ENCODE measurements around the gene CCDC177. TPM values are rescaled to one million over a fixed set of nuclear protein-coding genes. Genes with fewer than 3 reads are reported as not detected.

Gene CCDC177
- total RNA-seq, 5 donors from 2014 or later (not counting 1 experiment from before 2014, with no cell fraction given), result not detected

DNA sequence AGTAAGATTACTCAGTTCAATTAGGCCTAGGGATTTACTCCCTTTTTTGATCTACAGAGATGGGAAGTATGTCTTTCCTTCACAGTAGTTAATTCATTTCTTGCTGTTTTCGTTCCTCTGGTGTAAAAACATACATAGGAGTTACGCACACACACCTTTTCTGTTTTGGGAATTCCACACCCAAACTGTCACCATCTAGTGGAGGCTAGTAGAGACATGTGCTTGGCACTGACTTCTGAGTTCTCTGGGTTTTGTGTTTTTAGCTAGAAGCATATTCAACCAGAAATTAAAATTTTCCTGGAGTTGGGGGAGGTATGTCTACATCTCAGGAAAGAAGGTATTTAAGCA lies 38.1 kb upstream of the CCDC177 start:
- H3K36me3 Mint-ChIP-seq, result no peaks in the 10 kb centered on the region
- peak overlapping the region; percentile 97 to 100 for H3K27ac Mint-ChIP-seq
- DNase-seq (peak in 1 of 35 experiments; percentile 50), ATAC-seq (replicated peaks in 1 of 4) (no peak)
- POLR2A ChIA-PET, result interaction anchor here (0.6 to 2.5 kb wide), 3 partner anchors 17 to 1117 kb away, joined by 3 to 15 read pairs (median 3); partner anchors contain the start of gene SRSF5 (in 1 of the 2)
- Histone ChIP-seq H3K4me3 (ENCODE audit: control insufficient read depth in 1 of 2, extremely low read depth in 1 of 2, low read length in 1 of 2) (peak overlapping the region; percentile 70 to 78), H3K36me3 (ENCODE audit: control insufficient read depth in 2 of 2, extremely low read depth in 1 of 2, insufficient read depth in 1 of 2, low read length in 1 of 2) (no peaks in the 10 kb centered on the region), H3K4me1 (ENCODE audit: control insufficient read depth in 1 of 2, extremely low read depth in 1 of 2, insufficient read depth in 2 of 2, low read length in 2 of 2) (peaks cover 57 to 58% of the 10 kb centered on the region in 2 experiments), H3K27me3 (replicated peaks in 1 of 2; ENCODE audit: control insufficient read depth in 2 of 2, extremely low read depth in 1 of 2, insufficient read depth in 2 of 2, low read length in 1 of 2) (no peaks in the 10 kb centered on the region), H3K27ac (ENCODE audit: low read length) (peak overlapping the region; percentile 86), H3K9me3 (no peaks in the 10 kb centered on the region)
- H3K27me3 Mint-ChIP-seq, result no peaks in the 10 kb centered on the region
- no CpG with 5 or more reads among the region's 2 CpGs for WGBS (ENCODE audit: insufficient coverage)
- H3K4me1 Mint-ChIP-seq, result peaks cover 73 to 76% (median 74%) of the 10 kb centered on the region in 3 donors
- no peaks in the 10 kb centered on the region for H3K9me3 Mint-ChIP-seq
- CTCF ChIA-PET, result interaction anchor here (0.6 to 1.1 kb wide), 3 partner anchors 9 to 23 kb away, joined by 3 read pairs; no protein-coding TSS in a partner anchor
- peak overlapping the region; percentile 94 to 97 (median 97) for H3K4me3 Mint-ChIP-seq

DNA sequence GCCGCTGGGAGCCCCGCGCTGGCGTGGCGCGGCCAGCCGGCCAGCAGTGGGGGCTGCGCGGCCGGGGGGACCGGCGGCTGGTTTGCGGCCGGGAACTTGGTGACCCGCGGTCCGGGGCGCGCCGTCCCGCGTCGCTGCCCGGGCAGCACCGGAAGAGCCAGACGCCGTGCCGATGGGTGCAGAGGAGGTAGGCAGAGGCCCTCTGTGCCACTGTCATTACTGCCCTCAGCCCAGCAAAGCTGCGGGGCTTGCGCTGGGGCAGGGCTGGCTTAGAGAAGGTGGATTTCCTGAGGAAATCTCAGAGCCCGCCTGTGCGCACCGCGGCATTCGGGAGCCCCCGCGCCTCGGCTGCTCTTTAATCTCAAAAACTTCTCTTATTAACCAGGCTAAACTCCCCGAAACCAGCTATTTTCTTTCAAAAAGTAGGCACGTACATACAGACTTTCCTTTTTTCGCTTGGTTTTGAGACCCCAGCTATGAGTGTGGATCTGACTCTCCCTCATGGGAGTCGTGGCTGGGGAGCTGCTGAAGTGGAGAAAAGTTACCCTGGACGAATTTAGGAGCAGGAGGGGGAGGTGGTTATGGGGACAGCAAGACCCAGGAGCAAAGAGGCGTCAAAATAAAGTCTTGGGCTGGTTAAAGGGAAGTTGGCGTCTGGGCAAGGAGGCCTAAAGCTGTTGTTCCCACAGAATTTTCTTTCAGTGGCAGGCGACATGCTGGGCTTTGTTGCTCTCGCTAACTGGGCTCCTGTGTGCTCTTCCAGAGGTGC lies 37.5 kb upstream of the CCDC177 start:
- Mint-ChIP-seq H3K36me3 (no peaks in the 10 kb centered on the region), H3K4me3 (peak overlapping the region; percentile 94 to 97 (median 97)), H3K9me3 (no peaks in the 10 kb centered on the region), H3K27ac (peak overlapping the region; percentile 97 to 100), H3K4me1 (peaks cover 67 to 71% (median 69%) of the 10 kb centered on the region in 3 donors), H3K27me3 (no peaks in the 10 kb centered on the region)
- under 1% methylated on average over 38 of the region's 47 CpGs for WGBS (ENCODE audit: insufficient coverage)
- ChIA-PET POLR2A (interaction anchor here (0.5 to 2.5 kb wide), 9 partner anchors 18 to 1429 kb away, joined by 3 to 15 read pairs (median 4); partner anchors contain the start of gene SRSF5 (in 1 of the 2)), CTCF (interaction anchor here (0.6 to 1.1 kb wide), 4 partner anchors 8 to 23 kb away, joined by 3 read pairs; no protein-coding TSS in a partner anchor)
- Histone ChIP-seq H3K4me1 (ENCODE audit: control insufficient read depth in 1 of 2, extremely low read depth in 1 of 2, insufficient read depth in 2 of 2, low read length in 2 of 2) (peaks cover 53 to 54% of the 10 kb centered on the region in 2 experiments), H3K4me3 (ENCODE audit: control insufficient read depth in 1 of 2, extremely low read depth in 1 of 2, low read length in 1 of 2) (peak overlapping the region; percentile 70 to 78), H3K27me3 (replicated peaks in 1 of 2; ENCODE audit: control insufficient read depth in 2 of 2, extremely low read depth in 1 of 2, insufficient read depth in 2 of 2, low read length in 1 of 2) (no peaks in the 10 kb centered on the region), H3K9me3 (no peaks in the 10 kb centered on the region), H3K27ac (ENCODE audit: low read length) (peak overlapping the region; percentile 86), H3K36me3 (ENCODE audit: control insufficient read depth in 2 of 2, extremely low read depth in 1 of 2, insufficient read depth in 1 of 2, low read length in 1 of 2) (no peaks in the 10 kb centered on the region)
- ATAC-seq (replicated peaks in 1 of 4) (peak; percentile 39 to 59 (median 54)), DNase-seq (peak in 25 of 35 experiments; percentile 16 to 68 (median 30))

DNA sequence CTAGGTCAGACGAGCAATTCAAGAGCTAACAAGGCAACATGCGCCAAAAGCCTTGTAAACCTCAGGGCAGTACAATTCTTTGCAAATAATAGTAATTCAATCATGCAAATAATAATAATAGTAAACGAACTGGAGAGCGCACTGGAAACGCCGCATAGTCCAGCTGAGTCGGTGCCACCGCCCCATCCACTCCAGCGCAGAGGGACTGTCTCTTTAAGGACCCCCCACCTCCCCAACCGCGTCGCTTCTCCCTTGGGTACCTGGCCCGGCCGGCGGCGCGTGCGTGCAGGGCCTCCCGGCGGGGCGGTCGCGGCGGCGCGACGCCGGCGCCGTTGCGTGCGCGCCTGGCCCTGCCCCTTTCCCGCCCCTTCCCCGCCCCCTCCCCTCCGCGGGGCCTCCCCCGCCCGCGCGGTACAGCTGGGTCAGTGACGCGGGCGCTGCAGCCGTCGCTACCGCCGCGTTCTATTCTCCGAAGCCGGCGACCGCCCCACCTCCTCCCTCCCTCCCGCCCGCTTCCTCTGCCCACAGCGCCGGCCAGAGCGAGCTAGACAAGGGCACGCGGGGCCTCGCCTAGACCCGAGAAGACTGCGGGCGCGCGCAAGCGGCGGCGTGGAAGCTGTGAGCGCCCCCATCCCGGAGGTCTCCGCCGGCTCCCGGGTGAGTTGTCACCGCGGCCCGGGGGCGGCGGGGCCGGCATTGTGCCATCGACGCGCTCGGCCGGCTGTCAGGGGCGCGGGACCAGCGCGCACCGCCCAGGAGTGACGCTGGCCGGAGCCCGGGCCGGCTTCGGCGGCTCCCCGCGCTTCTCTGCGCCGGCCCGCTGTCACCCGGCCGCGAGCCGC lies 36.7 kb upstream of the CCDC177 start, which contains the start of gene SUSD6:
Gene SUSD6 (plus strand): TSS at position 425 of the 842 bp plus-strand sequence. CDS start 46,997 bp downstream, outside the sequence.
- H3K4me1 ChIP-seq (ENCODE audit: control insufficient read depth in 1 of 2, extremely low read depth in 1 of 2, insufficient read depth in 2 of 2, low read length in 2 of 2), result peaks cover 45 to 54% of the 10 kb centered on the region in 2 experiments
- Mint-ChIP-seq H3K27me3 (no peaks in the 10 kb centered on the region), H3K36me3 (no peaks in the 10 kb centered on the region), H3K4me1 (peaks cover 59 to 63% (median 61%) of the 10 kb centered on the region in 3 donors), H3K9me3 (no peaks in the 10 kb centered on the region), H3K4me3 (peak within 1 kb of the TSS; percentile 94 to 97 (median 97)), H3K27ac (peak within 1 kb of the TSS; percentile 97 to 100)
- ChIA-PET CTCF (interaction anchor here (0.6 to 0.9 kb wide), 5 partner anchors 7 to 79 kb away, joined by 3 to 8 read pairs (median 3); no protein-coding TSS in a partner anchor), POLR2A (interaction anchor here (0.5 to 2.5 kb wide), 10 partner anchors 13 to 1429 kb away, joined by 3 to 15 read pairs (median 4); partner anchors contain the start of gene SRSF5 (in 1 of the 2))
- WGBS (ENCODE audit: insufficient coverage), result 0% methylated on average over 74 of the region's 105 CpGs
- no peaks in the 10 kb centered on the region for H3K36me3 ChIP-seq (ENCODE audit: control insufficient read depth in 2 of 2, extremely low read depth in 1 of 2, insufficient read depth in 1 of 2, low read length in 1 of 2)
- H3K4me3 ChIP-seq (ENCODE audit: control insufficient read depth in 1 of 2, extremely low read depth in 1 of 2, low read length in 1 of 2), result peak within 1 kb of the TSS; percentile 70 to 78
- H3K27ac ChIP-seq (ENCODE audit: low read length), result peak within 1 kb of the TSS; percentile 86
- DNase-seq, result peak; percentile 78 to 93 (median 85)
- ATAC-seq (replicated peaks in 1 of 4), result peak; percentile 79 to 82 (median 80)
- H3K27me3 ChIP-seq (replicated peaks in 1 of 2; ENCODE audit: control insufficient read depth in 2 of 2, extremely low read depth in 1 of 2, insufficient read depth in 2 of 2, low read length in 1 of 2), result no peaks in the 10 kb centered on the region
- no peaks in the 10 kb centered on the region for H3K9me3 ChIP-seq

DNA sequence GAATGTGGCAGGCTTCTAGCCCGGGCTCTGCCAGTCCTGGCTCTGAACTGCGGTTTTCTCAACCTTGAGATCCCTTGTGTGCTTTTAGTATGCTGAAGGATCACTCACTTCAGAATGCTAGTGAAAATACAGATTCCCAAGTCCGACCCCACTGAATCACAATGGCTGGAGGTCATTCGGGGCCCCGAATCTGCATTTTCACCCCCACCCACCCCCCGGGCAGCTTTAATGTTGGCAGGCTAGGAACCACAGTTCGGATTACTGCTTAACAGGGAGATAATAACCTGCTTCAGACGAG lies 36.2 kb upstream of the CCDC177 start:
- no peaks in the 10 kb centered on the region for H3K27me3 Mint-ChIP-seq
- Histone ChIP-seq H3K36me3 (ENCODE audit: control insufficient read depth in 2 of 2, extremely low read depth in 1 of 2, insufficient read depth in 1 of 2, low read length in 1 of 2) (no peaks in the 10 kb centered on the region), H3K4me1 (ENCODE audit: control insufficient read depth in 1 of 2, extremely low read depth in 1 of 2, insufficient read depth in 2 of 2, low read length in 2 of 2) (peaks cover 39 to 48% of the 10 kb centered on the region in 2 experiments), H3K27ac (ENCODE audit: low read length) (peak overlapping the region; percentile 73), H3K4me3 (ENCODE audit: control insufficient read depth in 1 of 2, extremely low read depth in 1 of 2, low read length in 1 of 2) (peak overlapping the region; percentile 54 to 62), H3K9me3 (no peaks in the 10 kb centered on the region), H3K27me3 (replicated peaks in 1 of 2; ENCODE audit: control insufficient read depth in 2 of 2, extremely low read depth in 1 of 2, insufficient read depth in 2 of 2, low read length in 1 of 2) (no peaks in the 10 kb centered on the region)
- POLR2A ChIA-PET, result interaction anchor here in 1 of 2 donors (0.6 to 2.5 kb wide), 5 partner anchors 14 to 156 kb away, joined by 3 to 15 read pairs (median 3); partner anchors contain the start of gene SRSF5
- 35% methylated on average over 5 of the region's 8 CpGs for WGBS (ENCODE audit: insufficient coverage)
- H3K36me3 Mint-ChIP-seq, result no peaks in the 10 kb centered on the region
- peak overlapping the region; percentile 94 for H3K27ac Mint-ChIP-seq
- H3K9me3 Mint-ChIP-seq, result no peaks in the 10 kb centered on the region
- peak overlapping the region; percentile 79 to 97 (median 87) for H3K4me3 Mint-ChIP-seq
- ATAC-seq (replicated peaks in 1 of 4) (no peak), DNase-seq (no peak)
- CTCF ChIA-PET, result interaction anchor here (0.6 kb wide), 4 partner anchors 15 to 103 kb away, joined by 3 to 8 read pairs (median 4); no protein-coding TSS in a partner anchor
- peaks cover 53 to 57% (median 55%) of the 10 kb centered on the region in 3 donors for H3K4me1 Mint-ChIP-seq

DNA sequence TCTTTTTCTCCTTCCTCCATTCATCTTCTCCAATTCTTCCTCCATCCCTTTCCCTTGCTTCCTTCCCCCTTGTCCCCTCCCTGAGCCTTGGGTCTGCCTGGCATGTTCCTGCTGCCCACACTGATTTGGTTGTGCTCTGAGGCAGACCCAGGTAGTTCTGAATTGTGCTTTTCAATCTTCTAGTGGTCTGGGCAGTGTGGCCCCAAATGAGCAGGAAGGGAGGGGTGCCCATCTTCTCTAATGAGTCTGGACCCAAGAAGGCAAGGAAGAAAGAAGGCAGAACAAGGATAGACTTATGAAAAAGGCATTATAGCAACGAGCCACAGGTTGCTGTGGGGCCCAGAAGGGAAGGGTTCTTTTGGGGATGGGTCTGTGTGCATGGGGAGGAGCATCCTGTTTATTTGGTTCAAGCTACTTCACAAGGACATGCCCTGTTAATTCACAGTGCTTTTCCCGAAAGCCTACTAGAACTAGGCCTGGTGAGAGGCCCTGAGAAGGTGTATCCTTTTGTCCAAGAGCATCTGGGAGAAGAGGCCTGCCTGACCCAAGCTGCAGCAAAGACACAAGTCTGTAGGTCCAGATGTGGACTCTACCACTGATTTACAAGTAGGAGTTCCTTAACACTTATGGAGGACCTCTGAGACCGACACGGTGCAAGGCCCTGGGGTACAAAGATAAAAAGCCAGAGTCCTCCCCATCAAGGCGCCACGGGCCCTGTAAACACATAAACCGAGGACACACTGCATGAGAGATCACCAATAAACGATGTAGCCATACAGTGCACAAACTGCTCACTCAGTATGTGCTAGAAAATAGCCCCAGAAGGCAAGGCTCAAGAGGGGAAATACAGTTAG lies 35.6 kb upstream of the CCDC177 start:
- H3K9me3 Mint-ChIP-seq, result no peaks in the 10 kb centered on the region
- CTCF ChIA-PET, result interaction anchor here in 1 of 2 donors (0.6 kb wide), 1 partner anchor 104 kb away, joined by 3 read pairs; no protein-coding TSS in a partner anchor
- no peak for DNase-seq

More for the DNA sequence above, 35.6 kb upstream of the CCDC177 start:
- Mint-ChIP-seq H3K27me3 (no peaks in the 10 kb centered on the region), H3K27ac (peak overlapping the region; percentile 94), H3K36me3 (no peaks in the 10 kb centered on the region), H3K4me3 (peak overlapping the region; percentile 79 to 97 (median 87)), H3K4me1 (peaks cover 47 to 51% (median 49%) of the 10 kb centered on the region in 3 donors)
- POLR2A ChIA-PET, result interaction anchor here in 1 of 2 donors (0.6 to 0.9 kb wide), 2 partner anchors 15 to 160 kb away, joined by 3 to 4 read pairs; no protein-coding TSS in a partner anchor
- Histone ChIP-seq H3K36me3 (ENCODE audit: control insufficient read depth in 2 of 2, extremely low read depth in 1 of 2, insufficient read depth in 1 of 2, low read length in 1 of 2) (no peaks in the 10 kb centered on the region), H3K9me3 (no peaks in the 10 kb centered on the region), H3K4me1 (ENCODE audit: control insufficient read depth in 1 of 2, extremely low read depth in 1 of 2, insufficient read depth in 2 of 2, low read length in 2 of 2) (peaks cover 33 to 44% of the 10 kb centered on the region in 2 experiments), H3K4me3 (ENCODE audit: control insufficient read depth in 1 of 2, extremely low read depth in 1 of 2, low read length in 1 of 2) (peak overlapping the region; percentile 54 to 62), H3K27ac (ENCODE audit: low read length) (peak overlapping the region; percentile 73), H3K27me3 (replicated peaks in 1 of 2; ENCODE audit: control insufficient read depth in 2 of 2, extremely low read depth in 1 of 2, insufficient read depth in 2 of 2, low read length in 1 of 2) (no peaks in the 10 kb centered on the region)
- ATAC-seq (replicated peaks in 1 of 4), result no peak
- WGBS (ENCODE audit: insufficient coverage), result 39% methylated on average over 2 of the region's 8 CpGs
